ENCODE data around the gene SAE1. TPM values are rescaled to one million over a fixed set of nuclear protein-coding genes. Genes with fewer than 3 reads are reported as not detected.

Gene SAE1
- total RNA-seq (100 to 1,000 TPM; 109 to 191 (median 161) TPM), polyA plus RNA-seq (10 to 100 TPM; 50.5 to 82.6 (median 57.3) TPM)

- intact Hi-C loops (cut with DNase I): loop anchor here (1.0 to 5.0 kb wide), 2 partner anchors 17 to 112 kb away; partner anchors contain the start of gene ZC3H4
- Histone ChIP-seq H3K4me3 (peak within 1 kb of the TSS; percentile 71 to 91 (median 81)), H3K4me1 (peaks cover 0 to 44% (median 41%) of the 10 kb centered on the region in 4 donors), H3K36me3 (no peaks in the 10 kb centered on the region), H3K27ac (peak within 1 kb of the TSS; percentile 92 to 98 (median 96)), H3K9me3 (no peaks in the 10 kb centered on the region), H3K27me3 (no peaks in the 10 kb centered on the region)
- 0 to 1% methylated on average over 51 of the region's 51 CpGs for WGBS, 2 donors
- DNase-seq: peak; percentile 98
- TF ChIP-seq POLR2A (IDR thresholded peaks at IDR 0.05): peak; percentile 75 to 84
- peak in 1 of 4 donors; percentile 67 for TF ChIP-seq EP300 (IDR thresholded peaks at IDR 0.05)
- TF ChIP-seq POLR2AphosphoS5 (IDR thresholded peaks at IDR 0.05): peak; percentile 93 to 97 (median 96)
- TF ChIP-seq, protein P1, sequence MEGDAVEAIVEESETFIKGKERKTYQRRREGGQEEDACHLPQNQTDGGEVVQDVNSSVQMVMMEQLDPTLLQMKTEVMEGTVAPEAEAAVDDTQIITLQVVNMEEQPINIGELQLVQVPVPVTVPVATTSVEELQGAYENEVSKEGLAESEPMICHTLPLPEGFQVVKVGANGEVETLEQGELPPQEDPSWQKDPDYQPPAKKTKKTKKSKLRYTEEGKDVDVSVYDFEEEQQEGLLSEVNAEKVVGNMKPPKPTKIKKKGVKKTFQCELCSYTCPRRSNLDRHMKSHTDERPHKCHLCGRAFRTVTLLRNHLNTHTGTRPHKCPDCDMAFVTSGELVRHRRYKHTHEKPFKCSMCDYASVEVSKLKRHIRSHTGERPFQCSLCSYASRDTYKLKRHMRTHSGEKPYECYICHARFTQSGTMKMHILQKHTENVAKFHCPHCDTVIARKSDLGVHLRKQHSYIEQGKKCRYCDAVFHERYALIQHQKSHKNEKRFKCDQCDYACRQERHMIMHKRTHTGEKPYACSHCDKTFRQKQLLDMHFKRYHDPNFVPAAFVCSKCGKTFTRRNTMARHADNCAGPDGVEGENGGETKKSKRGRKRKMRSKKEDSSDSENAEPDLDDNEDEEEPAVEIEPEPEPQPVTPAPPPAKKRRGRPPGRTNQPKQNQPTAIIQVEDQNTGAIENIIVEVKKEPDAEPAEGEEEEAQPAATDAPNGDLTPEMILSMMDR (IDR thresholded peaks at IDR 0.05): peak in 3 of 4 experiments; percentile 17 to 50 (median 36)
Measured at GRCh38 chr19:47130589-47131227, at the start of gene SAE1. Gene SAE1 (plus strand): TSS chr19:47130835. CDS start chr19:47130931, 96 bp downstream.

GRCh38 chr19:47081095-47081494 is 49.5 kb upstream of the SAE1 start:
- Histone ChIP-seq H3K36me3 (peaks cover 20 to 89% (median 53%) of the 10 kb centered on the region in 4 donors), H3K9me3 (no peaks in the 10 kb centered on the region), H3K27ac (peak overlapping the region in 1 of 4 donors; percentile 17), H3K27me3 (no peaks in the 10 kb centered on the region), H3K4me1 (peaks cover 0 to 6% (median 4%) of the 10 kb centered on the region in 4 donors), H3K4me3 (no peak overlapping the region)
- no peak for DNase-seq
- intact Hi-C loops (cut with DNase I): no loop called here
- WGBS, 2 donors: 90 to 92% methylated on average over 6 of the region's 6 CpGs
- no peak for TF ChIP-seq POLR2AphosphoS5 (IDR thresholded peaks at IDR 0.05)
- TF ChIP-seq EP300 (IDR thresholded peaks at IDR 0.05): no peak
- TF ChIP-seq POLR2A (IDR thresholded peaks at IDR 0.05): no peak
- TF ChIP-seq, protein P1 (IDR thresholded peaks at IDR 0.05): no peak

DNA sequence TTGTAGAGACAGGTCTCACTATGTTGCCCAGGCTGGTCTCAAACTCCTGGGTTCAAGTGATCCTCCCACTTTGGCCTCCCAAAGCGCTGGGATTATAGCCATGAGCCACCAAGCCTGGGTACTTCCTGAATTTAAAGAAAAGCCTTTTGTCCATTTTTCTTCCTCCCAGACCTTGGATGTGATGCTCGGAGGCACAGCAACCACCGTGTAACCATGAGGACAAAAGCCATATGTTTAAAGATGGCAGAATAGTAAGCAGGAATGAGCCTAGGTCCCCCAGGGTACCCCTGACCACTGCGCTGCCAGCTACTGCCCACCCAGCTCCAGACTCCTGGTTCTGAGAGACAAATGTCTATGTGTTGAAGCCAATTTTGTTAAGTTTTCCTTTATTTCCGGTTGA is 48.1 kb upstream of the SAE1 start:
- Histone ChIP-seq H3K4me1 (peaks cover 0 to 6% (median 4%) of the 10 kb centered on the region in 4 donors), H3K9me3 (no peaks in the 10 kb centered on the region), H3K36me3 (peaks cover 26 to 88% (median 57%) of the 10 kb centered on the region in 4 donors), H3K4me3 (no peak overlapping the region), H3K27me3 (no peaks in the 10 kb centered on the region), H3K27ac (no peak overlapping the region)
- 95 to 98% methylated on average over 5 of the region's 5 CpGs for WGBS, 2 donors
- no peak for DNase-seq
- intact Hi-C loops (cut with DNase I): no loop called here
- TF ChIP-seq POLR2A (IDR thresholded peaks at IDR 0.05): no peak
- TF ChIP-seq EP300 (IDR thresholded peaks at IDR 0.05): no peak
- no peak for TF ChIP-seq POLR2AphosphoS5 (IDR thresholded peaks at IDR 0.05)
- TF ChIP-seq, protein P1 (IDR thresholded peaks at IDR 0.05): no peak

DNA sequence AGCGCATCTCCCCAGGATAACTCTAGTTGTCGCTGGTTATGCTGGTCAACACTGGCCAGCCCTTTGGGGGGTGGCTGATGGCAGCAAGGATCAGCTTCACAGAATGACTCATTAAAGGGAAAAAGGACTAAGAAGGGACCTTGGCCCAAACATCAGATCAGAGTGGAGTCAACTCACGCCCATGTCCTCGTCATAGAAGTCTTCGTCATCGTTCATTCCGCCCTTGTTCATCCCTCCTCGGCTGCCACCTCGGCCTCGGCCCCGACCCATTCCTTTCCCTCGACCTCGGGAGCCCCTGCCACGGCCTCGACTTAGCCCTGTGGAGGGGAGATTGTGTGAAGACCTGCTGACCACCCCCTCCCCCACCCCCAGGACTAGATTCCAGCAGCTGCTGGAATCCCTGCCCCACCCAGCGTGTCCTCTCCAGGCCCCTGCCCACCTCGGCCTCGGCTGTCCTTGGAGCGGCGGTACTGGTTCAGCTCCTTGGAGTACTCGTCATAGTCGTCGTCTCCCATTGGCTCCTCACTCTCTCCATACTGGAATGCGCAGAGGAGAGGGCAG is 45.7 kb upstream of the SAE1 start:
- Histone ChIP-seq H3K4me3 (no peak overlapping the region), H3K27me3 (no peaks in the 10 kb centered on the region), H3K9me3 (no peaks in the 10 kb centered on the region), H3K36me3 (peaks cover 30 to 99% (median 71%) of the 10 kb centered on the region in 4 donors), H3K27ac (no peak overlapping the region), H3K4me1 (peaks cover 0 to under 1% (median under 1%) of the 10 kb centered on the region in 4 donors)
- 94% methylated on average over 24 of the region's 24 CpGs for WGBS, 2 donors
- no peak for DNase-seq
- intact Hi-C loops (cut with DNase I): no loop called here
- TF ChIP-seq POLR2AphosphoS5 (IDR thresholded peaks at IDR 0.05): no peak
- TF ChIP-seq, protein P1 (IDR thresholded peaks at IDR 0.05): no peak
- no peak for TF ChIP-seq POLR2A (IDR thresholded peaks at IDR 0.05)
- no peak for TF ChIP-seq EP300 (IDR thresholded peaks at IDR 0.05)
